LNCaP clone FGC (cell line): Measurements from ENCODE around the gene ZSWIM5.
"Not testable (repeated sequence)": the region's sequence is repeated elsewhere in the genome, so short reads cannot be mapped to it uniquely, and the experiment has no call there.

Experiments
- DNase-seq: peaks from one replicate; pipeline ENCODE4 v3.0.0-alpha.2; 2011; ENCODE audit warnings: low read depth
- H3K4me3 ChIP-seq: 2 replicates; pipeline ENCODE4 v1.5.1; 2011; ENCODE audit warnings: mild to moderate bottlenecking, low read depth, low read length, control low read depth
- CTCF ChIP-seq: IDR thresholded peaks from 2 replicates; pipeline ENCODE4 v1.5.1; 2012; ENCODE audit warnings: mild to moderate bottlenecking; ENCODE audit not compliant: control insufficient read depth, insufficient read depth; ENCODE audit errors: extremely low read depth

The ZSWIM5 gene

DNA sequence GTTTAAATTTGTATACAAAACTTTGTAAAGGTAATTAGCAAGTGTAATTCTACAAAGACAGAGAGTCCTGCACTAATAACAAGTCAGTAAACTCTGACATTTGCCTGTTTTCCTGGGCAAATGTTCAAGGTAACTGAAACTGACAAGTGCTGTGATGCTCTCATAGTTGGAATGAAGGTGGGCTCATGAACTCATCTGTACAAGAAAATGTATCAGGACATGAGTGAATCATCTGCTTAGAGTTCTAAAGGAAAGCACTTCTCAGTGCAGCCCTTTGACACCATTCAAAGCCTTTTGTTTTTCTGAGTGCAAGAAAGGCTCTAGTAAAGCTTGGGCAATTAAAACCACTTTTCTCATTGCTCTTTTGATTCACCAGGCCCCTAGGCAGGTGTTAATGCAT lies 102.9 kb downstream of the ZSWIM5 start:
- H3K4me3 ChIP-seq, result no peak overlapping the region
- no peak for DNase-seq
- no peak for TF ChIP-seq CTCF

- no peak for DNase-seq
- TF ChIP-seq CTCF, result no peak
- no peak overlapping the region for H3K4me3 ChIP-seq
Observed at GRCh38 chr1:45101947-45102346, 104.5 kb downstream of the ZSWIM5 start.

GRCh38 chr1:45101528-45101927 lies 104.9 kb downstream of the ZSWIM5 start:
- not testable (repeated sequence) for DNase-seq, H3K4me3 ChIP-seq

DNA sequence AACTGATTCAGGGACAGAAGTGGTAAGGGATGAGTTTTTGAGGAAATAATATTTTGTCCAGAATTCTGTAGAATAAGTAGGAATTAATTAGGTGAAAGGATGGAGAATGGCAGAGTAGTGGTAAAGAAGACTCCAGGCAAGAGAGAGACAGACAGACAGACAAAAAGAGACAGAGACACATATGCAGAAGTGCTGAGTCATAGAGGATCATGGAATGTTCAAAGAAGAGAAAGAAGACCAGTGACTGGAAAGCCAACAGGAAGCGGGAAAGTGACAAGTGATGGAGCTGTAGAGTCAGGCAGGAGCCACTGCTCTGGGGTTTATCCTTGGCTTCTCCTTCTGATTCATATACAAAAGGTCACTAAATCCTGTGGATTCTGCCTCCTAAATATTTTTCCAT lies 108.5 kb downstream of the ZSWIM5 start:
- no peak overlapping the region for H3K4me3 ChIP-seq
- no peak for DNase-seq
- no peak for TF ChIP-seq CTCF

DNA sequence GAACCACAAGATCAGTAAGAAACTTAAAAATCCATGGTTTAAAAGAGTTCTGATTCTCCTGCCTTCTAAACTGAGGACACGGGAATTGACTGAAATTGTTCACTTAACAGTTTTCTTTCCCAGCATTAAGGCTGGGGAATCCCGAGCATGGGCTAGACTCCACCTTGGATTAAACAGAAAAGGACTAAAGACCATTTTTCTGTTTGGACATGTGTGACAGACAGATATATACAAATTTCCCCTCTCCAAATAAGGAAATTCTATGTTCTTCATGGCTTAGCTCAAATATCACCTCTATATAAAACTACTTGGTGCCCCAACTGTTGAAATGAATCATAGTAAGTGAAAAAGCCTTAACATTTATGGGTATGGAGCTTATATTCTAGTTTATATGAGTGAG lies 109.3 kb downstream of the ZSWIM5 start:
- DNase-seq, result no peak
- no peak overlapping the region for H3K4me3 ChIP-seq
- no peak for TF ChIP-seq CTCF

DNA sequence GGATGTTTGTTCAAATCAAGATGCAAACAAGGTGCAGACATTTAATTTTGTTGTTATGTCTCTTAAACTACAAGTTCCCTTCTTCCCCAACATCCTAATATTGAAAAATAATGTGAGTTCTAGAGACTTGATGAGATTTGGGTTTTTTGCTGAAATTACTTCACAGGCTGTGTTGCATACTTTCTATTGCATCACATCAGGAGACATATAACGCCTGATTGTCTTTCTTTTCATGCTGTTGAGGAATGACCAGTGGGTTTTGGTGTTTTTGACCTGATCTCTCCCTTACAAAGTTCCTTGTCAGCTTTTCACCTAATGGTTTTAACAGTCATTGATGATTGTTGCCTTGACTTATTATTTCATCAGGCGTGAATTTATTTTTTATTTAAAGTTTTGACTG lies 111.0 kb downstream of the ZSWIM5 start:
- DNase-seq, result no peak

DNA sequence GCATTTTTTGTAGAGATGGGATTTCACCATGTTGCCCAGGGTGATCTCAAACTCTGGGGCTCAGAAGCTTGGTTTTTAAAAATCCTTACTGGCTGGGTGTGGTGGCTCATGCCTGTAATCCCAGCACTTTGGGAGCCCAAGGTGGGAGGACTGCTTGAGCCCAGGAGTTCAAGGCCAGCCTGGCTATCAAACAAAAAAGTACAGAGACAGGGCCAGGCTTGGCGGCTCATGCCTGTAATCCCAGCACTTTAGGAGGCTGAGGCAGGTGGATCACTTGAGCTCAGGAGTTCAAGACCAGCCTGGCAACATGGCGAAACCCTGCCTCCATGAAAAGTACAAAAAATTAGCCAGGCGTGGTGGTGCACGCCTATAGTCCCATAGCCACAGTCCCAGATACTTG lies 112.0 kb downstream of the ZSWIM5 start:
- not testable (repeated sequence) for H3K4me3 ChIP-seq, DNase-seq

More for the DNA sequence above, 111.0 kb downstream of the ZSWIM5 start:
- TF ChIP-seq CTCF, result no peak
- no peak overlapping the region for H3K4me3 ChIP-seq

GRCh38 chr1:45093334-45093733 lies 113.1 kb downstream of the ZSWIM5 start:
- H3K4me3 ChIP-seq, result no peak overlapping the region
- DNase-seq, result no peak
- TF ChIP-seq CTCF, result no peak
